IPS-11a (cell line): Measurements from ENCODE around the gene PNPLA8.

ENCODE experiments used
- H3K4me3 ChIP-seq: one replicate; pipeline ENCODE4 v1.5.1; 2013; ENCODE audit warnings: low read depth, low read length, control low read depth

PNPLA8 gene

GRCh38 chr7:108448584-108449505, 77.1 kb downstream of the PNPLA8 start:
- H3K4me3 ChIP-seq: no peak overlapping the region

GRCh38 chr7:108442039-108442568, 83.8 kb downstream of the PNPLA8 start:
- no peak overlapping the region for H3K4me3 ChIP-seq

GRCh38 chr7:108441392-108441955, 84.5 kb downstream of the PNPLA8 start:
- H3K4me3 ChIP-seq: no peak overlapping the region

GRCh38 chr7:108440613-108441012, 85.3 kb downstream of the PNPLA8 start:
- no peak overlapping the region for H3K4me3 ChIP-seq

GRCh38 chr7:108436906-108437305, 89.0 kb downstream of the PNPLA8 start:
- no peak overlapping the region for H3K4me3 ChIP-seq

GRCh38 chr7:108434010-108434409, 91.9 kb downstream of the PNPLA8 start:
- no peak overlapping the region for H3K4me3 ChIP-seq

GRCh38 chr7:108431099-108431498, 94.8 kb downstream of the PNPLA8 start:
- no peak overlapping the region for H3K4me3 ChIP-seq

GRCh38 chr7:108430664-108431063, 95.3 kb downstream of the PNPLA8 start:
- H3K4me3 ChIP-seq: no peak overlapping the region

GRCh38 chr7:108427766-108428165, 98.2 kb downstream of the PNPLA8 start:
- H3K4me3 ChIP-seq: no peak overlapping the region

- no peak overlapping the region for H3K4me3 ChIP-seq
Observed at GRCh38 chr7:108425714-108426275, 100.1 kb downstream of the PNPLA8 start.

GRCh38 chr7:108424013-108424412, 101.9 kb downstream of the PNPLA8 start:
- no peak overlapping the region for H3K4me3 ChIP-seq

- H3K4me3 ChIP-seq: no peak overlapping the region
Observed at GRCh38 chr7:108423089-108423989, 102.6 kb downstream of the PNPLA8 start.

- no peak overlapping the region for H3K4me3 ChIP-seq
Observed at GRCh38 chr7:108421720-108422331, 104.1 kb downstream of the PNPLA8 start.
